Amygdala (tissue), 56 donors: ENCODE results near the gene PDE4D.
"Not testable (repeated sequence)": the region's sequence is repeated elsewhere in the genome, so short reads cannot be mapped to it uniquely, and the experiment has no call there.

Source experiments
- DNase-seq, 56 donors: peaks; one replicate each; lab custom pipeline; 2025; lab: John Stamatoyannopoulos, UW

PDE4D gene

DNA sequence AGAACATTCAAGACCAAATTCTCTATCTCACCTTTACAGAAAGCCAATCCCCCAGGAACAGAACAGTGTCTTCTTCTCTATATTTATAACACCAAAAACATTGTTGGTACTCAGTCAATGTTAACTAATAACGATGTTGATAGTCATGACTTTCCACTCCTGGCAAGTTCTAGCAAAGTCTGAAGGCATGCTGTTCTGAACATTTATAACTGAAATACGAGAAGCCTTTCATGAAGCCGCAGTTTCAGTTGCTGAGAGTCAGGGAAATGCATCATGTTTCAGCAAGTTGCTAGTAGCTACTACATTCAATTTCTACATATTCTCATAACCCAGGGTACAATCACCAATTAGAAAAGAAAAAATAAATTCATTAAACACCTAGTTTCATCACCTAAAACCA, 301.4 kb downstream of the PDE4D start:
- DNase-seq, result no peak

DNA sequence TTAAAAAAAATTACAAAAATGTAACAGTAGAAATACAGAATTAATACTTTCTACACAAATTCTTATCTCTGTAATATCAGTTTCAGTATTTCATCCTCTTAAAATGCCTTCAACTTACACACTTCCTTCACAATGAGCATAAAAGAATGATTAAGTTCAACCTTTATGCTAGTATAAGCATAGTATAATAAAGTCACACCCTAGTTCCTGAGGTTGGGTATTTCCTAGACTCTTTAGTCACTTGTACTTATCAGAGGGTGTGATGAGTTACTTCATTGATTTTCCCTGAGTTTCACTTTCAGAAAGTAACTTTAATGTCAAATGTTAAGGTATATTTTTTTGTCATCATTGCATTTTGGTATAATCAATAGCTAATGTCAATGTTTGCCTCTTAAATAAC, 302.4 kb downstream of the PDE4D start:
- DNase-seq, result no peak

DNA sequence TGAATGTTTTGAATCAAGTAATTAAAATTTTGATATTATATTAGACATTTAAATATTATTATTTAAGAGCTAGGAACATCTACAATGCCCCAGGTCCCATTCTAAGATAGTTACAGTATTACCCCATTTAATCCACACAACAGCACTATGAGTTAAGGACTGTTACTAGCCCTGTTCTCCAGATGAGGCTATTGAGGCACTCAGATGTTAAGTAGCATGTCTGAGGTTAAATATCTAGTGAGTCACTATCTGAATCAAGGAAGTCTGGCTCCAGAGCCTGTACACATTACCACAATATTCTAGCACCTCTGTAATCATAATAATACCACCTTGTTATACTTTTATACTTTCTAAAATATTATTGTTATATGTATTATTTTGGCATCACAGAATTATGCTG, 304.6 kb downstream of the PDE4D start:
- DNase-seq, result no peak

DNA sequence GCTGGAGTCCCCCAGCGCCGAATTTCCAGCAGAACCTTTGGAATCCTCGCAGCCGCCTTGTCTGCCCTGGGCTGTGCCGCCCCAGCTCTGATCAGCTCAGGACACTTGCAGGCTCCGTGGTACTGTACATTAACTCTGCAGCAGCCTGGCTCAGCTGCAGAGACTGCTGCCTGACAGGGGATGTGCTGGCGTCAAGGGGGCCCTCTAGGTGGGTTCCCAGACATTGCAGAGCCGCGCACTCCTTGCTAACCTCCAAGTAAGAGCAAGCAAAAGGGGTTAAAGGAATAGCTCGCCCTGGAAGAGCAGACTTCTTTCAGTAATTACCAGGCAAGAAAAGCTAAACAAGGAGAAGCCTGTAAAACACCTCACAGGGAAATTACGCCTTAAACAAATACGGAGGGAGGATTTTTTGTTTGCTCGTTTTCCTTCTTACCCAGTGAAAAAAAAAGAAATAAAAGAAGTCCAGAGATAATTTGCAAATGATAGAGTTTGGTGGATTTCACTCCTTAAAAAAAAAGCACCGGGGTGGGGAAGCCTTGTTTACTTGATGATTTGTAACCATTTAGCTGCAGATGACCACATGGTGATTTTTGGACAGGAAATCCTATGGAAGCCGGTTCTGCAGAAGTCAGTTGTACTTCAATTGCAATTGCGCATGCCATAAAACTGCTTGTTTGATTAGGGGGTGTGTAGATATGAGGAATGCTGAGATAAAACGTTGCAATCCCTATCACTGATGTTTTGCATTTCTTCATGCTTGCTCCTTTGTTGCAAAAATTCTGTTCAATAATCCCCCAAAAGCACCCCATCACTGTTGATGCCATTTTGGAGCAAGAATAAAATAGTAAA, 305.8 kb downstream of the PDE4D start:
- peak in 55 of 56 donors; percentile 18 to 92 (median 79) for DNase-seq

DNA sequence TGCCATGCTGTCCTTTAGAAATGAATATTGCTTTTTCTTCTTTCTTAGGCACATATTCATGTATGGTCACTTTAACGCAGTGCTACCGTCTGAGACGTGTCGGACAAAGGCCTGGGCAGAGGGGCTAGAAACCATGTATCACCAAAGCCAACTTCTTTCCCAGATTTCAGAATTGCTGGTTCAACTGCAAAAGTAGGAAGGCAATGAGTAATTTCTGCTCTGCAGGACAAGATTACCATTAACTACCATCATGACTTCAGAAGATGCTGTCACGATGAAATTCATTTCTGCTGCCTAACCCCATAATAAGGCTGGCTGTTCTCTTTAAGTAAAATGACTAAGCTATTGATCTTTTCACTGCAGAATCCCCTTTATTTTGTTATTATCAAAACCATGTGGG, 306.7 kb downstream of the PDE4D start:
- peak in 1 of 56 donors; percentile 24 for DNase-seq

DNA sequence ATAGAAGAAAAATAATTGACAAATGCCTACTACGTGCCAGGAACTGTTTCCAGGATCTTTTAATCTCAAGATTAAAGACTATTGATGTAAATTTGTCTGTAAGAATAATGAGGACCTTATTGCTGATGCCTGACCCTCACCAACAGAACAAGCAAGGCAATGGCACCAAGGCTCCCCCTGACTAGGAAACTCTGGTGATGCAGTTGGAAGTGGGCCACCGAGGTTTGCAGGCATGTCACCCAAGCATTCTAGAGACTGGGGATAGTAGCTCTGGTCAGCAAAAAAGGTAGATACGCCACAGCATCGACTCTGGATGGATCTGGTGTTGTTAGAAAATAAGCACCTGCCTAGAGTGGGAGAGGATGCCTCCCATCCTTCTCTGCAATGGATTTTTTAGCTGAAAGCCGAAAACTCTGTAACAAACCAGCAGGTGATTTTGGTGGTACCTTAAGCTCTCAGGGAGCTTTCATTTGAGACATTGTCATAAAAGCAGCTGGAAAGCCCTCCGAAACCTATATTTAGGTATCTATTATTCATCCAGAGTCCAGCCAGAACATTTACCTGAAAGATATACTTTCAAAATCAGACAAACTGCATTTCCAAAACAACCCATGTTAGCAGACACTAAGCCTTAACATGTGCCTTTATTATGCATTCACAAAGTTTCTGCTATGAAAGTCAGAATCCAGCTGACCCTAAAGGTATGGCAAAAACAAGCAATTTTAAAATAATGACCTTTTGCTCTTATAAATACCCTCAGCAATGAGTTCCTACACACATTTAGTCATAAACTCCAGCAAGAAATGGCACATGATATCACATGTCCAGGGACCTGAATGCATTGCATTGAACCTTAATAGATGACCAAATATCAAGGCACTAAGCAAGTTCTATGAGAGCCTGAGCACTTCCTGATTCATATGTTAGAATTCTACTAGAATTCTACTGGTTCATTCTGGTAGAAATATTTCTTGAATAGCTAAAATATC, 308.4 kb downstream of the PDE4D start:
- DNase-seq, result peak in 22 of 56 donors; percentile 4 to 59 (median 23)

DNA sequence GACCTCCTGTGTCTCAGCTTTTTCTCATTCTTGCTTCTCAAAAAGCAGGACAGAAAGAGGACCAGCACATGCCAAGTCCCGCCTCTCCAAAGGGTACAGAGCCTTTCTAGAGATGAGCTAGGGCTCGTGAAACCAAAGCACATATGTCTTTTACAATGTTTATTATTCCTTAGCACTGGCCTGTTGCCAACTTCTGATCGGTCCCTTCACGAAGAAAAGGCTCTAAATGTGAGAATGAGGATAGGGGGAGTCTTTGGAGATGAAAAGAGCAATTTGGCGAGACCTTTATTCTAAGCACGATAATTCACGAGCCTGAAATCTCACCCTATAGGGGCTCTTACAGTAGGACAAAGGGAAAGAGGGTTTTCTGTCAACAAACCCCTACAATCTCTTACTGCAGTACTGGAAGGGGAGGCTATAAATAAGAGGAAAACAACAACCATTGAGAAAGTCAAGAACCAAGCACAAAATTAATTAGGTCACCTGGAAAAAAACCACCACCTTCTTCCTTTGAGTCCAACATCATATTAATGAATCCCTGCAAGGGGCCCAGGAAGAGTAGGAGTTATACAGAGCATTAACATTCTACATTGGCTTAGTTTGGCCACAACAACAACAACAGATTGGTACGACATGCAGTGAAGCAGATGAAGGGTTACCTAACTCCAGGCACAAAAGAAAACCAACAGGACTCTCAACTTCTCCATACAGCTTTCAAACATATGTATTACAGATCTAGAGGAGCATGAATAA, 309.5 kb downstream of the PDE4D start:
- peak in 2 of 56 donors; percentile 4 to 5 for DNase-seq

DNA sequence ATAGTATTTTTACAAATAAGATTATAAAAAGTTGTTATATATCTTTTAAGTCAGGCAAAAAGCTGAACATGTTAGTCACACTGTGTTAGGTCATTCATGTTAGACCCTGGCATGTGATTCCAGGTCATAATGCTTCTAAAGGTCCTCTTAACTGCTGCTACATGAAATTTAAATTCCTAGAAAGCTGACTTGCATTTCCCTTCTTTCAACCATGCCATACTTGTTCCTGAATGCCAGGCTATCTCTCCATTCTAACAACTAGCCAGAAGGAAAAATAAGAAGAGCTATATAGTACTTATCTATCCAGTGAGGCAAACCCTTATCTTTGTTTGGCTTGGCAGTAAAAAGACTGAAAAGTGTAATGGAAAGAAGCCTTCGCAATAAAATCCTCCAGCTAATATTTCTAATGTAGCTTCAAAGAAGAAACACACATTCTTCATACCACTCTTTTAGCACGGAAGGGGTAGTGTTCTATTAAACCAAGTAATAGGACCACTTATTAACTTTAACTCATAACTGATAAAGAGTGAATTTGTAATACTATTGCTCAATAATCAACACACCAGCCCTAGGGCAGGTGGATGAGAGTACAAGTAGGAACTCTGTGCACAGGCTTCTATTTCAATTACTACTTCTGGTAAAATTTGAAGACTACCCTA, 310.2 kb downstream of the PDE4D start:
- DNase-seq, result no peak

DNA sequence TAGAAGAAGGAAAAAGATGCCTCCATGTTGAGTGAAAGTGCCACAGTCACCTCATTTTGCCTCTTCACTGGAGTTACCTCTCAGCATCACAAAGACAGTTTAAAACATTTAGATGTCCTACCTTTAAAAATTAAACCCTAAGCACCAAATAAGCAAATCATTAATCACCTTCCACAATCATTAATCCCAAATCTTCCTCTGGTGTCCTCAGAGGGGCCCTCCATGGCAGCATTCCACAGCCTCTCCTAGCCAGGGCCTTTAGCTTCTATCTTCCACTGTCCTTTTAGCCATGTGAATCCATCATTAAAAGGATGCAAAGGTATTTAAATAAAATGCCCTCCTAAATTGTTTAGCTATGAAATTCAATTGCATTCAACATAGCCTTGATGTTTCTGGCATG, 310.8 kb downstream of the PDE4D start:
- DNase-seq, result no peak

DNA sequence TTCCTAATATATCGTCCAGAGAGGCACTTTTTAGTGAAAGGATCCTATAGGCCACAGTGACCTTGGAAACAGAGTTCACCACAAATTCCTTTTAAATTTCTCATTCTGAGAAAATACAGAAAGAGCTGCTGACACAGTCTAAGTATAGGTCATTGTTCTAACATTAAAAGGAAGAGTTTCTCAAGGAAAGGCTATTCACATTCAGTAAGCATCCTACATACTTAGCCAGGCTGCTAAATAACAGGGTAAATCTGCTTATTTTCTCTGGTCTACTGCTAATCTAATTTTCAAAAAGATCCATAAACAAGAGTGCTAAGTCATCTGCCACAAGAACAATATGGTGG, 313.7 kb downstream of the PDE4D start:
- DNase-seq, result no peak

DNA sequence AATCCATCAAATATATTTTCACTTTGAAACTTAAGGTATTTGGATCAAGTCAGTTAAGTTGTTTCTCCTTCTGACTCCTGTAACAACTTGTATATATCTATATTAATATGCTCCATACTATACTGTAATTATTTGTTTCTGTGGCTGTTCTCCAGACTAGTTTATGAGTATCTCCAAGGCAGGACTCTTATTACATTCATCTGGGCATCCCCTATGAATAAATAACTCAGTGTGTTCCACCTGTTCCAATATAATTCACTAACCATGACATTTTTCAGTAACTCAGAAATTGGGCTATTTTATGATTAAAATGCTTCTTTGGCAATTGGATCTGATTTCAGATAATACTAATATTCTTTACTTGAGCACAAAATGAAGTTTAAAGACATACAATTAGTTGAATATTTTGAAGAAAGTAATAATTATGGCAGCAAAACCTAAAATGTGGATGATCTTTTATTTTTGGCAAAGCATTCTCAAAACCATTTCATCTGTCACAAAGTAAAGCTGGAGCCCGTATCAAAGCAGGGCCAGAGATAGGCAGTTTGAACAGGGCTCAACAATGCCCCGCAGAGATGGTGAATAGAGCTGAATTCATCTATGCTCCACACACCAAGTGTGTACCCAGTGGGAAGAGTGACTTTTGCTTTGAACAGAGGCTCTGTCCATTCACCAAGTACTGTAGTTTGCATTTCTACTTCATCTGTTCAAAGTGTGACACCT, 314.3 kb downstream of the PDE4D start:
- DNase-seq, result peak in 8 of 56 donors; percentile 6 to 49 (median 21)

DNA sequence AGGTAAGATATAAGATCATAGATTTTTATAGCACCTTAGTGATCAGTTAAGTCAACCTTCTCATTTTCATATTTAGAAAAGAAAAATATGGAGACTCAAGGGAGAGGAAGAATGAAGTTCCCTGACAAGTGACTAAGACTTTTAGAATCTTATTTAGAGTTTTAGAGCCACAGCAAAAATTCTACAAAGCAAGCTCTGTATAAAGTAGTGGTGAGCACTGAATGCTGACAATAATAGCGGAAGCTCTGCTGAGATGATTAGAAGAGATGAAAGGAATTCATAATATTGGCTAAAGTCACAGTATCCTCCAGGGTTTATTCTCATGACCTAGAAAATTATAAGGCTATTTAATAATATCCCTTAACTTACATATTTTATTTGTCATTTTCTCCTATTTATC, 316.0 kb downstream of the PDE4D start:
- no peak for DNase-seq

DNA sequence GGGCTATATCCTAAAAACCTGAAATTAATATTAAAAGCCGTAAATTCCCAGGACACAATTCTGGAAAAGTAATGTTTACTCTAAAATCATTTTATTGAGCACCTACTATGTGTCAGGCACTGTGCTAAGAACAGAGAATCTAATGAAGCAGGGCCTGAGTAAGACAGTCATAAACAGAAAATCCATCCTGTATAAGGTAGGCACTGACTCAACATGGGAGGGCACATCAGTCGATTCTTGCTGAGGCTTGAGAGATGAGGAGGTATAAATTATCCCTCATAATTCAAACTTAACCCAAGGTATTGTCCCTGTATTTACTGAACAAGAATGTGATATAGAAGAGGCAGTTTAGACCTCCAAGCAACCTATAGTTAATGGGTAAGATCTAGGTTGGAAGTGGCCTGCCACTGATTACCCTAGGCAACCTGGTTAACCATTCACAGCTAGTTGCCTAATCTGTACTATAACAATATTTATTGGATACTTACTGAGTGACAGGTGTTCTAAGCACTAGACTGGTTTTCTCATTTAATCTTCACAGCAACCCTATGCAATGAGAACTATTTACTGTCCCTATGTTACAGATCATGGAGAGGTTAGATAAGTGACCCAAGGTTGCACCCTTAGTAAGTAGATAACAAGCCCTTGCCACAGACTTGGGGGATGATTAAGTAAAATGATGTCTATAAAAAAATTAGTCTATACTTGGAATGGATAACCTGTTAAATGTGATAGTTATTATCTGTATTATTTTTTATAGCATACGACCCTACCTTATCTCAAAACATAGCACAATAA, 317.7 kb downstream of the PDE4D start:
- DNase-seq, result no peak

DNA sequence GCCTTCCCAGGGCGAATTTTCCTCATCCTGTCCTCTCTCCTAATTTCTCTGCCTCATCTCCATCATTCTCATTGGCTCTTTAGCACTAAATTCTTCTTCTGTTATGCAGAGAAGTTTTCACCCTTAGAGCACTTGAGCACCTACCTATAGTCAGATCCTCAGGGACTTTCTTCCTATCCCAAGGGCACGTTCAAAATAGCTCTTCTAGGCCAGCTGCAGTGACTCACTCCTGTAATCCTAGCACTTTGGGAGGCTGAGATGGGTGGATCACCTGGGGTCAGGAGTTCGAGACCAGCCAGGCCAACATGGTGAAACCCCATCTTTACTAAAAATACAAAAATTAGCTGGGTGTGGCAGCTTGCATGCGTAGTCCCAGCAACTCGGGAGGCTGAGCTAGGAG, 320.0 kb downstream of the PDE4D start:
- not testable (repeated sequence) for DNase-seq

DNA sequence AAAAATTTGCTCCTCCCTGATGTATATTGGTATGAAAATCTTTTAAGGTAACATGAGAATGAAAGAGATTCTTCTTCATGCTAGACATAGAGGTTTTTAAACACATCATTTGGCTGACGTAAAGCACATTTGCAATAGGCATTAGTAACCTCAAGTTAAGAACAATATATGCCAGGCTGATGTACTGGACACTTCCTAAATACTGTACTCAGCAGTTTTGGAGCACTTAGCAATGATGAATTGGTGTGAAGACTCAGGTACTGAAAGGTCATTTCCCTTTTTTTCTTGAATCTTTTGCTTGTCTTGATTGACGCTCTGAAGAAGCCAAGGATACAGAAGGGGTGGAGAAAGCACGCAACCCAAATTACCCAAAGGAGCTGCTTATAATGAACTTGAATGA, 322.5 kb downstream of the PDE4D start:
- no peak for DNase-seq

DNA sequence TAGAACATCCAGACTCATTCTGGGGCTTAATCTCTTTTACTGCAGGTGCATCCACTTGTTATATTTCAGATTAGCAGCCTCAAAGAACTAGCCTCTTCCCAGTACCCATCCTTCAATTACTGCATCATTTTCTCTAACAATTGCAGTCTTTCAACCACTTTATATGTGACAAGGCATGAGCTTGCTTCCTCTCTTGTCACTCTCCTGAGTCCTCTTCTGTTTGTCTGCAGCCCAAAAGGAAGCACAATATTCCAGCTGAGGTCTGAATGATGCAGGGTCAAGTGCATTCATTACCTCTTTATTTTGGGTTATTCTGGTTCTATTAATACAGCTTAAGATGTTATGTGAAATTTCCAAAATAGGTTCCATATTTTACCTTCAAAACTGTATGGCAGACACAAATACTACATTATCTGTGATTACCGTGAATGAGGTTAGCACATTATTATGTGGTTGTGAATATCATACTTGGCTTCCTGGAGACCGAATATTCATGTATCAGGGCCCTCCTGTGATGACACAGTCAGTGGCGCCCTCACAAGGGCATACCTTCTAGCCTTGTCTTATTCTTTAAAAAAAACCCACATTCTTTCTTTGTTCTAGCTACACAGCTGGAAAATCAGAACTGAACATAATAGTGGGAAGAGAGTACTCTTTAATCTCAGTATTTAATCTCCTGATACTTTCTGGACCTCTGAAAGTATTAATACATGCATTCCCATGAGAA, 323.8 kb downstream of the PDE4D start:
- DNase-seq, result no peak

DNA sequence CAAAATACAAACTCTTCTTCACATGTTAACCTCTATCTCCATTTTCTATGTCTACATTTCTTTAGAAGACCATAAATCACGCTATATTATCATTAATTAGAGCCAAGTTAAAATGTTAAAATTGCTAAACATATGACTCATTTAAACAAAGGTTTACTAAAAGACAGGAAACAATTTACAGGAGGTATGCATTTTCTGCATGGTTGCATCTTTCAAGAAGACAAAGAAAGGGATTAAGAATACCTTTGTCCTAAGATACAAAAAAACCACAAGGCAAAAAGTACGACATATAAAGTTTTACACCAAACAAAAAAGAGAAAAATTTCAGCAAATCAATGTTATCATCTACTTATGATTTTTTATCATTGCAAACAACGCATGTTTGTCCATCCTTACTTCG, 324.4 kb downstream of the PDE4D start:
- no peak for DNase-seq

DNA sequence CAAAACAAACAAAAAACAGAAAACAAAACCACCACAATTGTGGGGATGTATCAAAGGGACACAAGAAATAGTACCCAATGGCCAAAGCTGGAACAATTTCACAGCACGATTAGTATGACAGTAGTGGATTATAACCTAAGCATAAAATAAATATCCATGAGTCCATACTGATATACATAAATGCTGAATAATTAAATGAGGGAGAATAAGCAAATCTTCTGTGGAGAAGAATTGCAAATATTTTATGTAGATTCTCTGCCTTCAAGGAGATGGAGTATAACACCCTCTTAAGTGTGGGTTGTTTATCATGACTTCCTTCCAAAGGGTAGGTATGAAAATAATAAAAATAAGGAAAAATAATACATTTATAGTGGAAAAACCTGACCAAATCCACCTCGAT, 325.4 kb downstream of the PDE4D start:
- no peak for DNase-seq
